OCI-LY3 (cell line): ENCODE results near the gene ETF1.

Experiments used
- H2AFZ ChIP-seq: fragments of 200-600, 300-600 bp; shearing (Covaris generic); 2 replicates; pipeline ENCODE4 v1.6.0; 2014; ENCODE audit warnings: antibody characterized with exemption, low read depth, low read length
- H3K27ac ChIP-seq: fragments of 200-600, 300-600 bp; sonication (generic); 2 replicates; pipeline ENCODE4 v1.5.1; 2014; ENCODE audit warnings: mild to moderate bottlenecking, low read length, moderate library complexity, mixed read lengths
- H3K27me3 ChIP-seq: fragments of 200-600, 300-600 bp; sonication (generic); 2 replicates; pipeline ENCODE4 v1.6.1; 2014; ENCODE audit warnings: low read depth, low read length, mixed read lengths
- H3K36me3 ChIP-seq: fragments of 200-600, 300-600 bp; sonication (generic); replicated peaks from 2 replicates; pipeline ENCODE3; 2014; ENCODE audit warnings: low read depth, low read length, mixed read lengths
- H3K4me1 ChIP-seq: fragments of 300-600, 200-600 bp; sonication (generic); 2 replicates; pipeline ENCODE4 v1.6.1; 2014; ENCODE audit warnings: low read length, mixed read lengths
- H3K4me2 ChIP-seq: fragments of 200-600, 300-600 bp; sonication (generic); 2 replicates; pipeline ENCODE4 v1.6.1; 2014; ENCODE audit warnings: low read length, mixed read lengths
- H3K4me3 ChIP-seq: fragments of 300-600, 200-600 bp; sonication (generic); 2 replicates; pipeline ENCODE4 v1.5.1; 2014; ENCODE audit warnings: antibody characterized with exemption, mild to moderate bottlenecking, low read length, moderate library complexity
- H3K79me2 ChIP-seq: fragments of 300-600, 200-600 bp; shearing (Covaris generic); 2 replicates; pipeline ENCODE4 v1.6.1; 2014; ENCODE audit warnings: mild to moderate bottlenecking, low read length, mixed read lengths
- H3K9ac ChIP-seq: fragments of 300-600, 200-600 bp; shearing (Covaris generic); 2 replicates; pipeline ENCODE4 v1.6.0; 2014; ENCODE audit warnings: mild to moderate bottlenecking, low read length, moderate library complexity
- H3K9me3 ChIP-seq: fragments of 200-600, 300-600 bp; shearing (Covaris generic); 2 replicates; pipeline ENCODE4 v1.6.1; 2014; ENCODE audit warnings: low read length, mixed read lengths; ENCODE audit not compliant: insufficient read depth
- H4K20me1 ChIP-seq: fragments of 200-600, 300-600 bp; sonication (generic); 2 replicates; pipeline ENCODE4 v1.6.1; 2016; ENCODE audit warnings: low read length, mixed read lengths; ENCODE audit not compliant: insufficient read depth
- CTCF ChIP-seq: fragments of 200-600, 300-600 bp; sonication (generic); IDR thresholded peaks from 2 replicates; pipeline ENCODE4 v1.5.1; 2014; ENCODE audit warnings: antibody characterized with exemption, low read length, low read depth
- EZH2phosphoT487 ChIP-seq: fragments of 200-600 bp; shearing (Covaris generic); IDR thresholded peaks from 2 replicates; pipeline ENCODE4 v1.6.1; 2018; ENCODE audit warnings: antibody characterized with exemption, mixed run types, low read depth

Gene ETF1

GRCh38 chr5:138554143-138554542, 11.1 kb upstream of the ETF1 start:
- TF ChIP-seq EZH2phosphoT487 (no peak), CTCF (no peak)
- no peaks in the 10 kb centered on the region for H3K4me1 ChIP-seq
- H3K4me2 ChIP-seq = no peak overlapping the region
- H4K20me1 ChIP-seq = 0 out of 2 replicates have a peak, but pooled peaks cover 2% of the 10 kb centered on the region
- H3K79me2 ChIP-seq = peaks cover 12% of the 10 kb centered on the region
- no peak overlapping the region for H3K27ac ChIP-seq
- H3K9me3 ChIP-seq = no peaks in the 10 kb centered on the region
- H3K36me3 ChIP-seq = peaks cover 38% of the 10 kb centered on the region
- H2AFZ ChIP-seq = no peak overlapping the region
- no peak overlapping the region for H3K9ac ChIP-seq
- H3K4me3 ChIP-seq = no peak overlapping the region
- no peaks in the 10 kb centered on the region for H3K27me3 ChIP-seq

- H3K4me2 ChIP-seq = no peak overlapping the region
- H3K4me1 ChIP-seq = no peaks in the 10 kb centered on the region
- no peak overlapping the region for H3K9ac ChIP-seq
- no peaks in the 10 kb centered on the region for H4K20me1 ChIP-seq
- H2AFZ ChIP-seq = no peak overlapping the region
- peaks cover 34% of the 10 kb centered on the region for H3K36me3 ChIP-seq
- TF ChIP-seq EZH2phosphoT487 (no peak), CTCF (no peak)
- no peak overlapping the region for H3K4me3 ChIP-seq
- no peaks in the 10 kb centered on the region for H3K27me3 ChIP-seq
- no peak overlapping the region for H3K27ac ChIP-seq
- H3K9me3 ChIP-seq = no peaks in the 10 kb centered on the region
- H3K79me2 ChIP-seq = peaks cover 14% of the 10 kb centered on the region
Observed at GRCh38 chr5:138553437-138554095, 10.5 kb upstream of the ETF1 start.

- no peak overlapping the region for H2AFZ ChIP-seq
- H3K4me2 ChIP-seq = no peak overlapping the region
- H3K4me1 ChIP-seq = no peaks in the 10 kb centered on the region
- no peaks in the 10 kb centered on the region for H3K9me3 ChIP-seq
- H3K79me2 ChIP-seq = peaks cover 21% of the 10 kb centered on the region
- H3K9ac ChIP-seq = no peak overlapping the region
- TF ChIP-seq CTCF (no peak), EZH2phosphoT487 (no peak)
- H3K27me3 ChIP-seq = no peaks in the 10 kb centered on the region
- no peaks in the 10 kb centered on the region for H4K20me1 ChIP-seq
- H3K4me3 ChIP-seq = no peak overlapping the region
- no peak overlapping the region for H3K27ac ChIP-seq
- peaks cover 25% of the 10 kb centered on the region for H3K36me3 ChIP-seq
Observed at GRCh38 chr5:138552657-138553056, 9.6 kb upstream of the ETF1 start.

- Histone ChIP-seq H3K36me3 (peaks cover 6% of the 10 kb centered on the region), H3K4me1 (peaks cover 11% of the 10 kb centered on the region), H4K20me1 (no peaks in the 10 kb centered on the region), H3K9me3 (no peaks in the 10 kb centered on the region), H3K4me3 (no peak overlapping the region), H3K79me2 (peaks cover 51% of the 10 kb centered on the region), H3K27ac (no peak overlapping the region), H3K9ac (no peak overlapping the region), H2AFZ (no peak overlapping the region), H3K4me2 (no peak overlapping the region), H3K27me3 (no peaks in the 10 kb centered on the region)
- TF ChIP-seq EZH2phosphoT487 (no peak), CTCF (no peak)
Observed at GRCh38 chr5:138549414-138549813, 6.4 kb upstream of the ETF1 start.
